HG02678 (cell line): Measurements from ENCODE around the gene FAM20C.
"Not testable (repeated sequence)": the region's sequence is repeated elsewhere in the genome, so short reads cannot be mapped to it uniquely, and the experiment has no call there.

Experiments used
- ATAC-seq: cut with Tn5 transposase; IDR thresholded peaks from one replicate; pipeline ENCODE4 v1.9.1; 2021; ENCODE audit warnings: mild to moderate bottlenecking, moderate library complexity; ENCODE audit not compliant: unreplicated experiment

FAM20C gene

DNA sequence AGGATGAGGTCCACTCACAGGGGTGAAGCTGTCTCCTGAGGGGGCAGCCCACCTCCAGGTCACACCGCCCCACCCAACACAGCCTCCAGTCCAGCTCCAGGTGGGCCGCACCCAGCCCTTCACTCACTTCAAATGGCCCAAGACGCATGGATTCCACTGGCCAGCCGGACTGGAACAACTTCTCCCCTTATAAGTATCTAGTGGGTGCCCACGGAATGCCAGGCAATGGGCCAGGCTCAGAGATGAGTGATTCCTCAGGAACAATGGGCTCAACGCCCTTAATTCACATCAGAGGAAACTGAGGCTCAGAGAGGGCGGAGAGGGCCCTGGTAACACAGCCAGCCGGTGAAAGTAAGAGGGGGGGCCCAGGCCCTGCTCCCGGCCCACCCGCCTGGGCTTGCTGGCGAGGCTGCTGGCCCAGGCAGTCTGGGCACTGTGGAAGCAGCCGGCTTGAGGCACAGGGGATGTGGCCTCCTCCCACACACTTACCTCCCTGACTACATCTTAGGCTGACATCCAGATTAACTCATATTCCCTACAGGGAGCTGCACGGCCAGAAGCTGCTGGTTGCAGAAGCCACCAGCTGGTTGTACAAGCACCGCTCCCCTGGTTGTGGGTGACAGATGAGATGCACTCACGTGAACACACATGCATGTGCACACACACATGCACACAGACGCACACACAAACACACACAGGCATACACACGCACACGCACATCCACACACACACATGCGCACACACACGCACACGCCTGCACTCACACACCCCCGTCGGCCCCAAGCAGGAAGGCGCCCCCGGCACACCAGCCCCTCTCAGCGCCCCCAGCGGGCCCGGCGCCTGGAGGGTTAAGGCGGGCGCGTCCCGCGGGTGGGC, 1.0 kb upstream of the FAM20C start:
- ATAC-seq: no peak

DNA sequence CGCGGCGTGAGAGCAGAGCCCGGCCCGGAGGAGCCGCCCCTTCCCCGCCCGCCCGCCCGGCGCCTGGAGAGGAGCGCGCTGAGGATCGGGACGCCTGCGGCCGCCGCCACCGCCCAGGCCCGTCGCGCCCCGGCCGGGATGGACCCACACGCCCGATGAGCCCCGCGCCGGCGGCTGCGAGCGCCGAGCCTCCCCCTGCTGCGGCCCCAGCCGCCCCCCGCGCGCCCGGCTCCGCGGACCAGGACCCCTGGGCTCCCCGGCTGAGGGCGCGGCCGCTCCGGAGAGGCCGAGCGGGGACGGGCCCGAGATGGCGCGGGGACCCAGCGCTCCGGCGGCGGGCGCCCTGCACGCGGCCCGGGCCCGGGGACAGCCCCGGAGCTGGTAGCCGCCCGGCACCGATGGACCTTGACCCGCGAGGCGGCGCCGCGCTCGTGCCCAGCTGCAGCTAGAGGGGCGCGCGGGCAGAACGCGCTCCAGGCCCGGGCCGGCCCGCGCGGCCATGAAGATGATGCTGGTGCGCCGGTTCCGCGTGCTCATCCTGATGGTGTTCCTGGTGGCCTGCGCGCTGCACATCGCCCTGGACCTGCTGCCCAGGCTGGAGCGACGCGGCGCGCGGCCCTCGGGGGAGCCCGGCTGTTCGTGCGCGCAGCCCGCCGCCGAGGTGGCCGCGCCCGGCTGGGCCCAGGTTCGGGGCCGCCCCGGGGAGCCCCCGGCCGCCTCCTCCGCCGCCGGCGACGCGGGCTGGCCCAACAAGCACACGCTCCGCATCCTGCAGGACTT, 520 bp downstream of the FAM20C start:
- no peak for ATAC-seq

DNA sequence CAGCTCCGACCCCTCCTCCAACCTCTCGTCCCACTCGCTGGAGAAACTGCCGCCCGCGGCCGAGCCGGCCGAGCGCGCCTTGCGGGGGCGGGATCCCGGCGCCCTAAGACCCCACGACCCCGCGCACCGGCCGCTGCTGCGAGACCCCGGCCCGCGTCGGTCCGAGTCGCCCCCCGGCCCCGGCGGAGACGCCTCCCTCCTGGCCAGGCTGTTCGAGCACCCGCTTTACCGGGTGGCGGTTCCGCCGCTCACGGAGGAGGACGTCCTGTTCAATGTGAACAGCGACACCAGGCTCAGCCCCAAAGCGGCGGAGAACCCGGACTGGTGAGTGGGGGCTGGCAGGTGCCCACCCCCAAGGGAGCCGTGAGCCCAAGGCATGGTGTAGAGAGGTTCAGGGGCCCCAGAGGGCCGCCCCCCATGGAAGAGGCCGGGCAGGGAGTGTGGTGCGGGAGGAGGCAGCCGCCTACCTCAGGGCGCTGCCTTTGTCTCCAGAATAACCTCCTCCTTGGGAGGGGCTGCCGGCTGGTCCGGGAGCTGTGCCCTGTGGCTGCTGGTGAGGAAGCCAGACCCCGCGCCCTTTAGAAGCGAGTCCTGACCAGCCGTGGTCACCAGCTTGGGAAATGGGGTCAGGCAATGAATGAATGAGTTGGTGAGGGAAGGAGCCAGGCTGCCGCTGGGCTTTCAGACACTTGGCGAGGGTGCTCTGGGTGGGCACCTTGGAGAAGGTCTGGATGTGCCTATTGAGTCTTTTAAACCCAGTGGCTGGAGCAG, 1.3 kb downstream of the FAM20C start:
- ATAC-seq: no peak

DNA sequence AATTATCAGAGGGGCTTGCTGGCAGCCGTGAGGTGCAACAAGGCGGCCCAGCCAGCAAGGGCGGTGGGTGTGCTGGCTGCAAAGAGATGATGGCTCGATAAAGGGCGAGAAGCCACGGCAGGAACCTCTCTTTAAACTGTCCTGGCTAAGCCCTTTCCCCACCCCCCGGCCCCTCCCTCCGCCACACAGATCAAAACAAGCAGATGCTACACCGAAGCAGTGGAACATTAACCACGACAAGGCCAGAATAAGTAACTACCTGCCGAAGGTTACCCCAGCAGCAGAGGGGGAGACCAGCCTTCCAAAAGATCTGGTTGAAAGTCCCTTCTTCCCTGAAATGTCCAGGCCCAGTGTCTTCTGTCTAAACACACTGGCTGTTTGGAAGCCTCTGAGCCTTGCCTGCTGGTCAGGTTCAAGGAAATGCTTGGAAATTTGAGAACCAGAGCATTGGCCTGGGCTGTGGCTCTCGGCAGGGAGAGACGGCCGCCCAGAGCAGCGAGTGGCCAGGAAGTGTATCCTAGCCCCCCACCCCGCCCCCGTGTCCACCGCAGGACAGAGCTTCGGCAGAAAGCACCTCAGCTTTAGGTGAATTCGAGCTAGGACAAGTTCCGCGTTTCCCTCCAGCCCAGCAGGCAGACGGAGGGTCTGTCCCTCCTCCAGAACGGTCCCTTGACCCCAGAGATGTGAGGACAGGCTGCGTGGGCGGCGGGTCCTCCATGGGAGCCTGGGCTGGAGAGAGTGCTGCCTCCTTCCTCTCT, 2.1 kb downstream of the FAM20C start:
- ATAC-seq: no peak

DNA sequence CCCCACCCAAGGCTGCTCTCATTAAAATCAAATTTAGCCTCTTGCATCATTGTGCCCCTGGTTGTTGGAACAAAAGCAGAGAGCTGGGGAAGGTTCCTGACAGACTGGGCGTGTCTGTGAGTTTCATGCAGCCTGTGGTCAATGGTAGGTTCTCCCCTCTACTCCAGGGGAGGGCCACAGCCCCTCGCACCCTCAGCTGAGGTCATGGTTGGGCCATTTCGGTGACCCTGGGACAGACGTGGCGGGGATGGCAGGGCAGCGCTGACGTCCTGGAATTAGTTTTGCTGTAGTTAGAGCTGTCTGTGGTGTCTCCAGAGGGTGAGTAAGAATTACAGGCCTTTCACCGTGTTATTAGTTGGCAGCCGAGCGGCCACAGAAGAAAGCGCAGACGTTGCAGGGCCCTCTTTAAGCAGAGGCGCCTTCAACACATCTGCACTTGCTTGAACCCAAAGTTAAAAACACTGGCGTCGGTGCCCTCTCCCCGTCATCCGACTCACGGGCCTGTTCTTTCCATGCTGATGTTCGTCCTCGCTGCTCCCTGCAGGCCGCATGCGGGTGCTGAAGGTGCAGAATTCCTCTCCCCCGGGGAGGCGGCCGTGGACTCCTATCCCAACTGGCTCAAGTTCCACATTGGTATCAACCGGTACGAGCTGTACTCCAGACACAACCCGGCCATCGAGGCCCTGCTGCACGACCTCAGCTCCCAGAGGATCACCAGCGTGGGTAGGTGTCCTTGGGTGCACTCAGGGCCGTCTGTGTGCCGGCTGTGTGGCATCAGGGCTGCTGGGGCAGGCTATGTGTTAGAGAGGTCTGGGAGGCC, 2.8 kb downstream of the FAM20C start:
- ATAC-seq: no peak

DNA sequence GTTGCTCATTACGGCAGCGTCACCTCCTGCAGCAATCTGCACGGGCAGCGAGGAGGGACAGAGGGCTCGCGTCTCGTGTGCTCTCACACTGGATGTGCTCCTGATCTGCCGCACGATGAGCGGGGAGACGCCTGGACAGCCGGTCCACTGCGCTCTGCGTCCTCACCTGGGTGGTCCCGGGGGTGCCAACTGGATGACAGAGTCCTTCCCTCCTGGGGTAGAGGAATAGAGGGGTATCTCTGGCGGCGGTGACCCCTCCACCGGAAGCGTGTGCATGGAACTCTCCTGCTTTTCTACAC, 3.4 kb downstream of the FAM20C start:
- ATAC-seq: no peak

DNA sequence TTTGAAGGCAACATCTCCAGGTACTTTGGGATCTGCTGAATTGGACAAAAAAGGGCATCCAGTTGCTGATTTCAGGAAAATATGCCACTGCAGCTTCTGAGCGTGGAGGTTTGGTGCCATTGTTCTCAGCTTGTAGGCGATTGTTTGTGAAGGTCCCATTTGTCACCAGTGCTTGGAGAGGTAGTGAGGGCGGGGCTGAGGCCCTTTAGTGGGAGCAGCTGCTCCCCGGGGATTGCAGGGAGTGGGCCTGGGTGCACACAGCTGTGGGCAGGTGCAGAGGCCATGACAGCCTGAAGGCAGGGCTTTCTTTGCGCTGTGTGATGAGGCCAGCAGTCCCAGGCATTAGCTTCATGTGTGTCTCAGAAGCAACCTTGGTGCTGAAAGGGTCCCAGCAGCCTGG, 3.9 kb downstream of the FAM20C start:
- no peak for ATAC-seq

DNA sequence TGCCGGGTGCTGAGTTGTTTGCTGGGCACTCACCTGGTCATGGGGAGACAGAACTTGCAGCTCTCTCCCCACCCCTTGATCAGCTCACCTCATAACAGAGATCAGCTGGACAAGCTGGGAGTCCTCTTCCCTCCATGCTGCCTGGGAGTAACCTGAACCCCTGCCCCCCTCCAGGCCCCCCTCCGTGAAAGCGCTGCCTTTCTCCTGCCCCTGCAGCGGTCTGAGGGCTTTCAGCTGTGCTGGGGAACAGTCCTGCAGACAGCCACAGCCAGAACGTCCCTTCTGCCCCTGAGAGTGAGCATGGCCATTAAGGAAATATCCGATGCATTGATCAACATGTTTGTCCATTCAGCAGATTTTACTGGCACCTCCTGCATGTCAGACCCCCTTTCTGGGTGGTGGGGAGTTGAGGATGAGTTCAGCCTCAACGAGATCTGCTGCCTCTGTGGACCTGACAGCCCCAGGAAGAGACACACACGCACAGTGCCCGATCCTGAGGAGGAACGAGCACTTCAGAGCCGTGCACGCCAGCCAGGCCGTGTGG, 4.5 kb downstream of the FAM20C start:
- ATAC-seq: no peak

DNA sequence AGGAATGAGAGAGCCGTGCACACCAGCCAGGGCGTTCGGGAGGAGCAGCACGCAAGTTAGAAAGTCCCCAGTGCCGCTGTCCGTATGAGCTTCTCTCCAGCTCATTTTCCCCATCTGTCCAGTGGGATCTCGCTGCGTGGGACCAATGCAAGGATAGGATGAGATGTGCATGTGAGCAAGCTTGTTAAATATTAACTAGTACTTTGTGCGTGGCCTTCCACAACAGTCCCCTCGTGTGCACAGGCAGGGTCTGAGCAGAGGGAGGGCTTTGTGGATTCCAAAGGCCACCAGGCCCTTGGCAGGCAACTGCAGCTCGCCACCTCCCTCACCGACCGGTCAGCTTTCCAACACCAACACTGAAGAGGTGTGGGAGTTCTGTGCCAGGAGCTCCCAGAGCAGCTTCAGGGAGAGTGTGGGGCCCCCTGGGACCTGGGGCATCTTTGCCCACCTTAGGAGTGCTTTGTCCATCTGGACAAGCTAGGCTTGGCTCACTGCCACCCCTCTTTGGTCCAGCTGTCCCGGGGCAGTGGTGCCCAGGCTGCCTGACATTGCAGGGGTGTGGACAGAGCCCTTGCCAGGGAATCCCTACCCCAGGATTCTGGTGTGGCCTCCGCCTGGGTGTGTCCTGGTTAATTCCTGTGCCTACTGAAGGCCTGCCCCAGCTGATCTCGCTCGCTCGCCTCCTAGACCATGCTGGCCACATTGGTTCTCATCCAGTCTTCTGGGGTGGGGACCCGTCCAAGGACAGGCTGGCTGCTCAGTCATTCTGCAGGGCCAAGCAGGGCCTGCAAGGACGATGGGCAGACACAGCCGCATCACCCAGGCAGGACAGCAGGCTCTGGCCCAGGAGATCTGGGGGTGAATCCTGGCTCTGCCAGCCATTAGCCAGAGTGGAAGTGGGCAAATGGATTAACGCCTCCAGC, 5.3 kb downstream of the FAM20C start:
- no peak for ATAC-seq

DNA sequence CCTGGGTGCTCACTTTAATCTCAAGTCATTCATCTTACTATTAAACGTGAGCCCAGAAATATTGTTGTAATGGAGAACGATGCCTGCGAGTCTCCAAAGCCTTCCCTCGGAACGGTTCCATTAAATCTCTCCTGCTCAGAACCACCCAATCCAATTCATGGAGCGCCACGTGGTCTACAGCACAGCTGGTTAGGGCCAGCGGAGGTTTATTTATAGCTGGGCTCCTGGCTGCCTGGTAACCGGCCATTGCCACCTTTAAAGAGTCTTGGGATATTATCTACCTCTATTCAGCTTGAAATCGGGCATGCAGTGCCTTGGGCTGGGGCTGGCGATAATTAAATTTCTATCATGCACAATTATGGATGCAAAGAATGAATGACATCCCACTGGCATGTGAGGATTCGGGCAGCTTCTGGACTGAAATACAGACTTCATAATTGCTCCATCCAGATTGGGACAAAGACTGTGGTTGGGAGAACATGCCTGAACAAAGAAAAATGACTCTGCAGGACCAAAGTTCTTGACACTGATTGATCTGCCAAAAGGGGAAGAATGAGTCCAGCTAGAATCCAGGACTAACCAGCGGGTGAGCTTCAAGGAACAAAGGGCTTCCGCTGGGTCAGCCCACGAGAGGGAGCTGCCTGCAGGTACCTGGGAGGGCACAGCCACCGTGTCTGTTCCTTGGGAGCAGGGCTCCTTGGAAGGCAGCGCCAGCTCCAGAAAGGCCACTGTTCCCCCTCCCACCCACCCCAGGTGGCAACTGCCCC, 7.3 kb downstream of the FAM20C start:
- no peak for ATAC-seq

DNA sequence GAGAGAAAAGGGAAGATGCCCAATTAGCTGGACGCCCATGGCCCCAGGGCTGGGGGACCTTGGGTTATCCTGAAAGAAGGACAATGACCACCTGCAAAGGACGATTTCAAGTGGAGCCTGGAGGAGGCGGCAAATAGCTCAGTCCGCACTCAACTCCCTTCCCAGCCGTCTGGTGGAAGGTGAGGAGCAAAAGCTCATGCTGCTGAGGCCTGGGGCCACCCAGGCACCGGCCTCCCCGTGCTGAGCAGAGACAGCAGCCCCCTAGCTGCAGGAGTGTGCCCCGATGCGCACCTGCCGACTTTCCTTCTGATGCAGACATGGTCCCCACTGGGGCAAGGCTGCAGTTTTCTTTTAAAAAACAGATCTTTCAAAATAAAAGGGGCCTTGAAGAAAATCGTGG, 7.9 kb downstream of the FAM20C start:
- ATAC-seq: no peak

DNA sequence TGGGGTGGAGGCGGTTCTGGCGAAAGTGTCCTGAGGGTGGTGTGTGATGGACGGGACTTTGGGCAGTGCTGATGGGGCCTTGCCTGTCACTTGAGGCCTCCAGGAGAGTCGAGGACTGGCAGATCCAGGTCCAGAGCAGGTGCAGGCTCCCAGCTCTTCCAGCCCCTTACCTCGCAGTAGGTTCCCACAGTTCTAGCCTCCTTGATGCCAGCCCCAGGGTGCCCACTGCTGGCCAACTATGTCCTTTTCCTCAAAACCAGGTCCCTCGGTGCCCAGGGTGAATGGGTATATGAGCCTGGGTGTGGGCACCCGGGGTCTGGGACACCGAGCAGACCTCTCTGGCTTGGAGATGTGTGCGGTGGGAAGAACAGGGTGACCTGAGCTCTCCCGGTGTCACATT, 8.3 kb downstream of the FAM20C start:
- no peak for ATAC-seq

DNA sequence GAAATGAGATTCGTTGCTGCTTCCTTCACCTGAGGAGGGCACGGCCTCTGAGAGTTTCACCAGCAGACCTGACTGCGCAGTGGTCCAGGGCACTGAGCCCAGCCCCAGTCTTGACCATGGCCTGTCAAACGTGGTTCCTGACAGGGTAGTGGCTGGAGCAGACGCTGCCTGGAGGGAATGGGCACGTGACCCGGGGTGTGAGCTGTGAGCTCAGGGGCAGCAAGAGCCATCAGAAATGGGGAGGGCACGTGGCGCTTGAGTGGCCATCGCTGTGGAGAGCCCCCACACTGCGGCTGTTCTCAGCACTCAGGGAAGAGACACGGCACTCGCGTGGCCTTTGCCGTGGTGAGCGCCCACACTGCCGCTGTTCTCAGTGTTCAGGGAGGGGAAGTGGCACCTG, 12.0 kb downstream of the FAM20C start:
- ATAC-seq: no peak

DNA sequence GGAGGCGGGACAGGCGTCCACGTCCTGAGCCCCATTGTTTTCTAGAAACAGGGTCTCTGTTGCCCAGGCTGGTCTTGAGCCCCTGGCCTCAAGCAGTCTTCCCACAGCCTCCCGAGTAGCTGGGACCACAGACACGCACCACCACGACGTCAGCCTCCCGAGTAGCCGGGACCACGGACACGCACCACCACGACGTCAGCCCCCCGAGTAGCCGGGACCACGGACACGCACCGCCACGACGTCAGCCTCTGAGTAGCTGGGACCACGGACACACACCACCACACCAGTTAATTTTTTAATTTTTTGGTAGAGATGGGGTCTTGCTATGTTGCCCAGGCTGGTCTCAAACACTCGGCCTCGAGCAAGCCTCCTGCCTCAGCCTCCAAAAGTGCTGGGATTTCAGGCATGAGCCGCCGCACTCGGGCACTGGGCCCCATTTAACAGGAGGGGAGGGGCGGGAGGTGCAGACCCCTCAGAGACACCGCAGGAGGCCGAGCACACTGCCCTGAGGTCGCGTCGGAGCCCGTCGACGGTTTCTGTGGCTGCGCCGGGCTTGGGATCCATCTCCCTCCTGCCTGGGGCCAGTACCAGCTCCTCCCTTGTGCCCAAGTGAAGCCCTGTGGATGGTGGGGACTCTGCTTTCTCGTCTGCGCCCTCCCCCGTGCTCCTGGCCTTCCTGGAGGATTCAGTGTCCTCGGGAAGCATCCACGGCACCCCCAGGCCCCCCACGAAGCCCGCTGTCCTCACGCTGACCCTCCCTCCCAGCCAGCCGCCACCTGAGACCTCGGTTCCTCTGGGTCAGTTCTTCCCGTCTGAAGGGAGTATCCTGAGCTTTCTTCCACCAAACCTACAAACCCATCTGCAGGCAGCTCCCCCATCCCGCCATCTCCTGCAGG, 13.0 kb downstream of the FAM20C start:
- no peak for ATAC-seq

DNA sequence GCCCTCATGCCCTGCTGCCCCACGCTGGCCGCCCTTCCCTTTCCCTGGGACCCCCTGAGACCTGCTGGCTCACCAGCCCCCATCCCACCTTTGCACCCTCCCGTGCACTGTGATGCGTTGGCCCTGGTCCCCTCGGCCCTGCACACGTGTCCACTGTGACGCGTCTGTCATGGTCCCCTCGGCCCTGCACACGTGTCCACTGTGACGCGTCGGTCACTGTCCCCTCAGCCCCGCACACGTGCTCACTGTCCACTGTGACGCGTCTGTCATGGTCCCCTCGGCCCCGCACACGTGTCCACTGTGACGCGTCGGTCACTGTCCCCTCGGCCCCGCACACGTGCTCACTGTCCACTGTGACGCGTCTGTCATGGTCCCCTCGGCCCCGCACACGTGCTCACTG, 14.0 kb downstream of the FAM20C start:
- ATAC-seq: not testable (repeated sequence)

DNA sequence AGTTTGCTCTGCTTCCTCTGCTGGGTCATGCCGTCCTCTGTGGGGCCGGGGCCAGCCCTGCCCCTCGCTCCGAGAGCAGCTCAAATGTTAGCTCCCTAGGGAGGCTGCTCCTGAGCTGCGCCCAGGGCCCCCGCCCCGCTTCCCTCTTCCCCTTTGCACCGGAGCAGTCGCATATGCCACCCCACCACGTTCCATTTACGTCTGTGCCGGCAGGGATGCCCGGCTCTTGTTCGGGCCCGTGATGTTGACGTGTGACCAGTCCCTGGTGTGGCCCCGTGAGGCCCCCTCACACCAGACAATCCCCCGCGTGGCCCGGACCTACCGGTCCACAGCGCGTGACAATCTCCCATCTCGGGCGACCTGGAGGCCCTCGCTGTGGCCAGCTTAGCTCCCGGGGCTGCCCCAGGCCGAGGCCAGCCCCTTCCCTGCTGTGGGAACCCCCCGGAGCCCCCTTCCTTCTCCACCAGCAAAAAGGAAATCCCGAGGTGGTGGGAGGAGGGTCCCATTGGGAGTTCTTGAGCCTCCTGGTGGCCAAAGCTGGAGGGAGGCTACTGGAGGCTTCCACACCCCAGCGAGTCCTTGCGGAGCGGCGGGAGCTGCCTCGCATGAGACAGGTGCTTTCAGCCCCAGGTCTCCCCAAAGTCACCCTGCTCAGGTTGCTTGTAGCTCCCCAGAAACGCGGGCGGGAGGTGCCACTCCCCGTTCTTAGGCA, 15.2 kb downstream of the FAM20C start:
- ATAC-seq: no peak
